Astrocyte of the spinal cord (primary cell): Measurements from ENCODE around the gene TNNT1.

ENCODE experiments used
- DNase-seq: peaks from one replicate; pipeline ENCODE4 v3.0.0; 2011; ENCODE audit warnings: low read depth, low spot score
- H3K4me3 ChIP-seq: 2 replicates; pipeline ENCODE4 v1.5.1; 2011; ENCODE audit warnings: low read depth, mild to moderate bottlenecking, low read length, moderate library complexity
- in situ Hi-C: cut with HindIII; loops from 2 replicates; pipeline ENCODE4 v1.10.0; 2017; ENCODE audit warnings: low sequenced_read_pairs
- TF ChIP-seq, protein P1 (sequence below): IDR thresholded peaks from 2 replicates; pipeline ENCODE4 v1.5.1; 2012; ENCODE audit warnings: low read depth, mild to moderate bottlenecking, low read length, inconsistent platforms

Gene TNNT1

DNA sequence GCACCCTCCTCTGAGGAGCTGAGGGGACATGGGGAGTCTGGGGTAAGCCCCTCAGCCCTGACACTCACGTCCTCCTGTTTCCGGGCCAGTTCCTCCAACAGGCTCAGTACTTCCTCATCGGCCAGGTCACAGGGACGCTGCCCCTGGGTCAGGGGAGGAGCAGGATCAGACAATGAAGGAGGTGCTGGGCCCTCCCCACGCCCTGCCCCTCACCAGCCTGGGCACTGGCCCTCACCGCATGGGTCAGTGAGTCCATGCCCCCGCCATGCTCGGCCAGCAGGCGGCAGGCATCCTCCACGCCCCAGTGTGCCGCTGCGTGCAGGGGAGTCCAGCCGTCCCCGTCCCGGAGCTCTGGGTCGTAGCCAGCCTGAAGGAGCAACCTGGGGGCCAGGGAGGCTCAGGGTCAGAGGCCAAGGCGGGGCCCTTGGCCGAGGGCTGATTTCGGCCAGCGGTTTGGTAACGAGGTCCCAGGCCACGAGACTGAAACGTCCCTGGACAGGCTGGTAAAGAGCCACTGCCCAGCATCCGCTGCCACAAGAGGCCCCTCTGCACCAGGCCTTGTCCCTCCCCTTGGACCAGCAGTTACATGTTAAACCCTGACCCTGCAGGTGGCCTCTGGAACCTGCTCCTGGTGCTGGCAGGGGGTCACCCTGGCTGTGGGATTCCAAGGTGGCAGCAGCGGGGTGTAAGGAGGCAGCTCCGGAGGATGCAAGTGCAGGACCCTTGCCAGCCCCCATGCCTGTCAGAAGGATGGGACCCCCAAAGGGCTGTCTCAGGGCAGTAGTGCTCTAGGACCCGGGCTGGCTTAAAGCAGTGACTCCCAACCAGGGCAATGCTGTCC is 50.1 kb downstream of the TNNT1 start:
- no peak for DNase-seq
- in situ Hi-C loops: no loop called here
- H3K4me3 ChIP-seq: no peak overlapping the region
- TF ChIP-seq, protein P1, sequence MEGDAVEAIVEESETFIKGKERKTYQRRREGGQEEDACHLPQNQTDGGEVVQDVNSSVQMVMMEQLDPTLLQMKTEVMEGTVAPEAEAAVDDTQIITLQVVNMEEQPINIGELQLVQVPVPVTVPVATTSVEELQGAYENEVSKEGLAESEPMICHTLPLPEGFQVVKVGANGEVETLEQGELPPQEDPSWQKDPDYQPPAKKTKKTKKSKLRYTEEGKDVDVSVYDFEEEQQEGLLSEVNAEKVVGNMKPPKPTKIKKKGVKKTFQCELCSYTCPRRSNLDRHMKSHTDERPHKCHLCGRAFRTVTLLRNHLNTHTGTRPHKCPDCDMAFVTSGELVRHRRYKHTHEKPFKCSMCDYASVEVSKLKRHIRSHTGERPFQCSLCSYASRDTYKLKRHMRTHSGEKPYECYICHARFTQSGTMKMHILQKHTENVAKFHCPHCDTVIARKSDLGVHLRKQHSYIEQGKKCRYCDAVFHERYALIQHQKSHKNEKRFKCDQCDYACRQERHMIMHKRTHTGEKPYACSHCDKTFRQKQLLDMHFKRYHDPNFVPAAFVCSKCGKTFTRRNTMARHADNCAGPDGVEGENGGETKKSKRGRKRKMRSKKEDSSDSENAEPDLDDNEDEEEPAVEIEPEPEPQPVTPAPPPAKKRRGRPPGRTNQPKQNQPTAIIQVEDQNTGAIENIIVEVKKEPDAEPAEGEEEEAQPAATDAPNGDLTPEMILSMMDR: peak; percentile 10

DNA sequence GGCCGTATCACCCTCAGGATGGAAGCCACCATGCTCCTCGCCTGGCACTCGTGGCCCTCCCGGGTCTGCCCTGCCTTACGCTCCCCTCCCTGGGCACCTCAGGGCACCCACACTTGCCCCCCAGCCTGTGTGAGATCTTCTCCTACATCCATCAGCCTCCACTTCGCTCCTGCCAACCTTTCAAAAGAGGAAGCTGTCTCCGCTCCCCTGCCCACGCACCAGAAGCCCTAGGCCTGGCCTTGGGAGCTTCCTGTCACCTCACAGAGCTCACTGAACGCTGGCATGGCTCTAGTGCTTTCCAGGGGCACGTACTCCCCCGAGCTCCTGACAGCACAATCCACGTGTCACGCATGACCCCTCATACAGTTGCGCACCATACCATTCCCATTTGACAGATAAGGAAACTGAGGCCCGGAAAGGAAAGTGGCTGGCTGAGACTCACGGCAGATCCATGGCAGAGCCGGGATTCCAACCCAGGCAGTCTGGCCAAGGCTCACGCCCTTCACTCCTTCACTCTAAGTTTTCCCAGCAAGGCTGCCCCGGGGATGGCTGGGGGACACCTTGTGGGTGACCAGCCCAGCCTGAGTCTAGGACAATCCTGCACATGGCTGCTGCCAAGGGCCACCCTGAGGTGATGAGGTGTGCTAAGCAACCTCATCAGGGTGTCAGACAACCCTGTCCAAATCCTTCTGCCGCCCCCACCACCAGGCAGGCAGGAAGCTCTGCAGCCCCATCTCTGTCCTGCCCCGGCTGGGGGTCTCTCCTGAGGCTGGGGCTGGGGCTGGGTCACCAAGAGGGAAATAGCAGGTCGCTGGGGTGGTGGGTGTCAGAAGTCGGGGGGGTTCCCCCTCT is 50.9 kb downstream of the TNNT1 start:
- in situ Hi-C loops: no loop called here
- no peak overlapping the region for H3K4me3 ChIP-seq
- TF ChIP-seq, protein P1: no peak
- DNase-seq: no peak

DNA sequence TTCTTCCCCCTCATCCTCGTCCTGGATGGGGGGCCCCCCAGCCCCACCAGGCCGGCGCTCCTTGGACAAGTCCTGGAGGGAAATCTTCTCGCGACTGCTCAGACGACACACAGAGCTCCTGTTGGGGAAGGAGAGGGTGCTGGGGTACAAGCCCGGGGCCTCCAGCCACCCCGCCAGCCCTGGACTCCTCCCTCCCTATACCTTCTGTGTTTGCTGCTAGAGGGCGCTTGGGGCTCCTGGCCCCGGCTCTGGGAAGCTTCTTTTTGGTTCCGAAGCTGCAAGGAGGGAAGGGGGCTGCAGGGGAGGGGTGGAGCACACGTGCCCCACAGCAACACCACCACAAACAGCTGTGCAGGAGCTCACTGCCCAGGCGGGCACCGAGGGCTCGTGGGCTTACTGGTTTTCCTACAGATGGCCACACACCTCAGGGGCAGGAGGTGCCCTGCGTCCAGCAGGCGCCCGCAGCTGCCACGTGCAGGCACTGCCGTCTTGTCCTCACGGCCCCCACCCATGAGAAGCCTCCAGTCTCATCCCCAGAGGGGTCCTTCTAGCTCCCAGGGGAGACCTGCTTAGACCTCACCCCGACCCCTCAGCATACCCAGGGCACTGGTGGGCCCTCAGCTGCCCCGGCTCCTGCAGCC is 52.8 kb downstream of the TNNT1 start:
- H3K4me3 ChIP-seq: no peak overlapping the region
- no peak for DNase-seq
- TF ChIP-seq, protein P1: no peak
- in situ Hi-C loops: no loop called here

DNA sequence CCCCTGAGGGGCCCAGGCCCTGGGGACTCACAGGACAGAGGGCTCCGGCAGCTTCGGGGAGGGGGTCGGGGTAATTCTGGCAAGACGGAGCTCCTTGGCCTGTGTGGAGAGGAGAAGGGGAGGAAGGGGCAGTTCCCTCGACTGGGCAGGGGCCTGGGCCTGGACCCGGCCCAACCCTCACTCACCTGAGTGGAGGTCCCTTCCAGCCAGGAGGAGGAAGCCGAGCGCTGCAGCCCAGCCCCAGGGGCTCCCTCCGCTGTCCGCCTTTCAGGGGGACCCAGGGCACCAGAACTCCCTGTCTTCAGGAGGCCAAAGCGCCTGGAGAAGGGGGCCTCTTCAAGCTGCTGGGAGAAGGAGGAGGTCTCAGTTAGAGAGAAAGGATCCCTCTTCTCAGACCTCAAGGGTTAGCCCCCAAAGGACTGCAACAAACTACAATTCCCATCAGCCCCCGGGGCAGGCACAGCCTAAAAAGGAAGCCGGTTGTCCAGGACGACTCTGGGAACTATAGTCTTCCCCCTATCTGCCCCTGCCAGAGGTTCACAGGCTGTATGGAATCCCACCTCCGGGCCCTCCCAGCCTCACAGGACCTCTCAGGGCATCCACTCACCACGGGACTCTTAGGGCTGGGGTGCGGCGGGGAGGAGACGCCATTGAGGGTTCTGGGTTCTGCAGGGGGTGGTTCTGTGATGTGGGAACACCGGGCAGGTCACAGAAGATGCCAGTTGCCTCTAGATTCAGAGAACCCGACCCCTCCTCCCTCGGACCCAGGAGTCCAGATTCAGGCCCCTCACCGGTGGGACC is 53.5 kb downstream of the TNNT1 start:
- H3K4me3 ChIP-seq: no peak overlapping the region
- TF ChIP-seq, protein P1: no peak
- in situ Hi-C loops: no loop called here
- no peak for DNase-seq

DNA sequence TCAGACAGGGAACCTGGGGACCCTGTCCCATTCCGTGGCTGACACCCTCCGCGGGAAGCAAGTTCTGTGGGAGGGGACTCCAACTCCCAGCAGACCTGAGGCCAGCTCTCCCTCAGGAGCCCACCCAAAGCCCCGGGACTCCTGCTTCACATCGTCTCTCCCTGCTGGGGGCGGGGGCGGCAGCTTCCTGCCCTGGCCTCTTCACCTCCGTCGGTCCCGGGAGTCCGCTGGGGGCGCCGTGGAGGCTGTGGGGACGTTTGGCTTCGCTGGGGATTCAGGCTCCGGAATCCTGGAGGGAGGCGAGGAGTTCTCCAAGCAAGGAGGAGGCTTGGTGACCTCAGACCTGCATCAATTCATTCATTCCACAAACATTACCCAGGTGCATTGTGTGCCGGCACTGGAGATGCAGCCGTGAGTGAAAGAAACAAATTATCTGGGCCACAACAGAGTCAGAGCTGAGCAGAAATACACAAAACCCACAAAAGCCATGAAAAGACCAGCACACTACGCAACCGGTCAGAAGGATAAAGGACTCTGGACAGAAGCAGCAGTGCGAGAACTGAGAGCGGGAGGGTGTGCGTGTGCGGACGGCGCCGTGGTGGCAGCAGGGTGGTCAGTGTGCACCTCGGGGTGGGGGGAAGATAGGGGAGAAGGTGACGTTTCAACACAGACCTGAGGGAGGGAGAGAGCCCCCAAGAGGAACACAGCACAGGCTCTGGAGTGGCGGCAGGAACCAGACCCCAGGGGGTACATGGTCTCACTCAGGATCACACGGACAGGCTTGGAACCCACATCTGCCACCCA is 54.3 kb downstream of the TNNT1 start:
- in situ Hi-C loops: no loop called here

More for the DNA sequence above, 54.3 kb downstream of the TNNT1 start:
- no peak for DNase-seq
- no peak overlapping the region for H3K4me3 ChIP-seq
- TF ChIP-seq, protein P1: no peak
